ENCODE data around the gene FOXN3.

DNA sequence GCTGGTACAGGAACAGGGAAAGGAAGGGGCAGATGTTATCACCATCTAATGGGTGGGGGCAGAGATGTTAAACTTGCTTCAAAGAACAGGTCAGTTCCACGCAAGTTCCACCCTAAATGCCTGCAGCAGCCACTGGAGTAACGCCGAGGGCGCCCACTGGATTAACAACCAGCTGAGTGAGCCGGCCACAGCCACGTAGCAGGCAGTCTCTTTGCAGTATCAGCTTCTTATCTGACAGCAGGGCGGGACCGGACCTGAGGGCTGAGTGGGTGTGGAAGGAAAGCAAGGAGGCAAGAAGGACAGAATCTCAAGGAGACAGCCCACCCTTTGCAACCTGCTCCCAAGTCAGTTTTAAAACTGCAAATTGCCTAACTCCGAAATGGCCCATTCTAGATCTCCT lies 38.4 kb upstream of the FOXN3 start:
- TF ChIP-seq POLR2A (IDR thresholded peaks at IDR 0.05): no peak
- TF ChIP-seq, protein P1, sequence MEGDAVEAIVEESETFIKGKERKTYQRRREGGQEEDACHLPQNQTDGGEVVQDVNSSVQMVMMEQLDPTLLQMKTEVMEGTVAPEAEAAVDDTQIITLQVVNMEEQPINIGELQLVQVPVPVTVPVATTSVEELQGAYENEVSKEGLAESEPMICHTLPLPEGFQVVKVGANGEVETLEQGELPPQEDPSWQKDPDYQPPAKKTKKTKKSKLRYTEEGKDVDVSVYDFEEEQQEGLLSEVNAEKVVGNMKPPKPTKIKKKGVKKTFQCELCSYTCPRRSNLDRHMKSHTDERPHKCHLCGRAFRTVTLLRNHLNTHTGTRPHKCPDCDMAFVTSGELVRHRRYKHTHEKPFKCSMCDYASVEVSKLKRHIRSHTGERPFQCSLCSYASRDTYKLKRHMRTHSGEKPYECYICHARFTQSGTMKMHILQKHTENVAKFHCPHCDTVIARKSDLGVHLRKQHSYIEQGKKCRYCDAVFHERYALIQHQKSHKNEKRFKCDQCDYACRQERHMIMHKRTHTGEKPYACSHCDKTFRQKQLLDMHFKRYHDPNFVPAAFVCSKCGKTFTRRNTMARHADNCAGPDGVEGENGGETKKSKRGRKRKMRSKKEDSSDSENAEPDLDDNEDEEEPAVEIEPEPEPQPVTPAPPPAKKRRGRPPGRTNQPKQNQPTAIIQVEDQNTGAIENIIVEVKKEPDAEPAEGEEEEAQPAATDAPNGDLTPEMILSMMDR (IDR thresholded peaks at IDR 0.05 in 4 of 5, conservative IDR thresholded peaks at IDR 0.05 in 1 of 5): no peak

Measured in gastrocnemius medialis (tissue), 4 donors.